SJCRH30 (cell line): Measurements from ENCODE around the gene CPT1B. TPM values are rescaled to one million over a fixed set of nuclear protein-coding genes. Genes with fewer than 3 reads are reported as not detected.

ENCODE experiments used
- DNase-seq, 2 experiments: peaks; one replicate each; pipeline ENCODE4 v3.0.0-alpha.2; 2015 to 2020
- H3K27ac ChIP-seq: fragments of 250-450 bp; sonication (Bioruptor Pico); 2 replicates; pipeline ENCODE4 v1.5.1; 2020; ENCODE audit warnings: mild to moderate bottlenecking, moderate library complexity
- H3K27me3 ChIP-seq: fragments of 250-450 bp; sonication (Bioruptor Pico); 2 replicates; pipeline ENCODE4 v1.5.1; 2020; ENCODE audit warnings: mild to moderate bottlenecking, moderate library complexity
- H3K36me3 ChIP-seq: fragments of 250-450 bp; sonication (Bioruptor Pico); 2 replicates; pipeline ENCODE4 v1.5.1; 2020; ENCODE audit warnings: mild to moderate bottlenecking, moderate library complexity
- H3K4me1 ChIP-seq: fragments of 250-450 bp; sonication (Bioruptor Pico); 2 replicates; pipeline ENCODE4 v1.5.1; 2020; ENCODE audit warnings: mild to moderate bottlenecking, moderate library complexity
- H3K4me3 ChIP-seq: fragments of 250-450 bp; sonication (Bioruptor Pico); 2 replicates; pipeline ENCODE4 v1.5.1; 2020; ENCODE audit warnings: mild to moderate bottlenecking, moderate library complexity
- H3K9me3 ChIP-seq: fragments of 250-450 bp; sonication (Bioruptor Pico); replicated peaks from 2 replicates; pipeline ENCODE4 v1.5.1; 2020; ENCODE audit warnings: mild to moderate bottlenecking, moderate library complexity
- total RNA-seq: library from RNA; depleted of rRNA; stranded (reverse); fragments of >200 nt; shearing (Covaris generic); gene quantifications from 2 replicates; pipeline ENCODE4 v1.2.3, GENCODE V29; 2014

Gene CPT1B
- total RNA-seq, 1 experiment from 2014 or later: 17.1 TPM

DNA sequence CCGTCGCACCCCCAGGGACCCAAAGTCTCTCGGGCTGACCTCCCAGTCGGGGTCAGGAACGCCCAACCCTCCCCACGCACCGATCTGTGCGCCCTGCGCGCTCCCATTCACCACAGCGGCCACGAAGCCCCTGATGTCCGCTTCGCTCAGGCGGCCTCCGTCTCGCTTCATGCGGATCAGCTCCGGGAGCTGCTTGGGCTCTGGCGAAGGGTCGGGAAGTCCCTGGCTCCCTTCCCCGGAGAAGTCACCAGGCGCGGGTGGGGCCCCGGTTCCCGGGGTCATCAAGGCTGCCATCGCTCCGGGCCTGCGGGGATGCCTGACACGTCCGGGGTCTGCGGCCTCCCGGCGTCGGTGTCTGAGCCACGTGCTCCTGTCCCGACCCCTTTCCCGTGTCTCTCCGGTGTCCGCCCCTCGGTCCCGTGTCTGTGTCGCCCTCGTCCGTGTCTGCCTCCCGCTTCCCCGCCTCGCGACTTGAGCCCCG is 48.8 kb downstream of the CPT1B start:
- H3K27me3 ChIP-seq: peaks cover 9% of the 10 kb centered on the region; the same call in 1 of the 2 replicates
- DNase-seq: no peak
- H3K9me3 ChIP-seq: no peaks in the 10 kb centered on the region
- H3K4me1 ChIP-seq: peaks cover 5% of the 10 kb centered on the region; the same call in 1 of the 2 replicates
- H3K27ac ChIP-seq: no peak overlapping the region
- no peak overlapping the region for H3K4me3 ChIP-seq
- H3K36me3 ChIP-seq: peaks cover 4% of the 10 kb centered on the region

DNA sequence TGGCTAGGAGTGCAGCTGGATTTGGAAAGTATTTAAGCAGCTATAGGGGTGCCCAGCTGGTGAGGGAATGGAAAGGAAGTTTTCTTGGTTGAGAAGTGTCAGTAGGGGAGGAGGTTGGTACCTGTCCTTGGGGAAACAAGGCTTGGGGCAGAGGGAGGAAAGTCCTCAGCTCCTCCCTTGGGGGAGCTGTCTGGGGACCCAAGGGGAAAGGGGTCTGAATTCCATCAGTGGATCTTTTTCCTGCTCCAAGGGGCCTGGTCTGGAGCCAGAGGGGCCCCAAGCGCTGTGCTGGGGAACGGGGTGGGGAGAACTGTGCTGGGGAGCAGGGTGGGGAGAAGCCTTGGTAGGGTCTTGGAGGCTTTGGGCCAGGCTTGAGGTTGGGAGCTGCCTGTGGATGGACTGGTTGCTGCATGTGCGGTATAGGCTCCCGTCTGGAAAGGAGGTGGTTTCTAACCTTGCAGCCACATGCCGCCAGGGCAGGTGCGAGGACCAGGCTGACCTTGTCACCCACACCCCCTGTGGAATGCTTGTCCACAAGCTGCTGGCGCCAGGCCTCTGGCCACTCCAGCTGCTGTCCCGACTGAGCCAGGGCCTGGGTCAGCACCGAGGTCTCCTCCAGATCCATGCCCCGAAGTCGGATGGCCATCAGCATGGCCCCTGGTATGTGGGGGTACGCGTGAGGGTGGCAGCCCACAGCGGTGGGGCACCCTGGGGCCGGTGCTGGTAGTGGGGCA is 49.4 kb downstream of the CPT1B start:
- H3K27me3 ChIP-seq: peaks cover 9% of the 10 kb centered on the region; the same call in 1 of the 2 replicates
- H3K4me1 ChIP-seq: peaks cover 6% of the 10 kb centered on the region; the same call in 1 of the 2 replicates
- no peak for DNase-seq
- no peak overlapping the region for H3K4me3 ChIP-seq
- no peaks in the 10 kb centered on the region for H3K9me3 ChIP-seq
- H3K36me3 ChIP-seq: peaks cover 10% of the 10 kb centered on the region
- no peak overlapping the region for H3K27ac ChIP-seq

DNA sequence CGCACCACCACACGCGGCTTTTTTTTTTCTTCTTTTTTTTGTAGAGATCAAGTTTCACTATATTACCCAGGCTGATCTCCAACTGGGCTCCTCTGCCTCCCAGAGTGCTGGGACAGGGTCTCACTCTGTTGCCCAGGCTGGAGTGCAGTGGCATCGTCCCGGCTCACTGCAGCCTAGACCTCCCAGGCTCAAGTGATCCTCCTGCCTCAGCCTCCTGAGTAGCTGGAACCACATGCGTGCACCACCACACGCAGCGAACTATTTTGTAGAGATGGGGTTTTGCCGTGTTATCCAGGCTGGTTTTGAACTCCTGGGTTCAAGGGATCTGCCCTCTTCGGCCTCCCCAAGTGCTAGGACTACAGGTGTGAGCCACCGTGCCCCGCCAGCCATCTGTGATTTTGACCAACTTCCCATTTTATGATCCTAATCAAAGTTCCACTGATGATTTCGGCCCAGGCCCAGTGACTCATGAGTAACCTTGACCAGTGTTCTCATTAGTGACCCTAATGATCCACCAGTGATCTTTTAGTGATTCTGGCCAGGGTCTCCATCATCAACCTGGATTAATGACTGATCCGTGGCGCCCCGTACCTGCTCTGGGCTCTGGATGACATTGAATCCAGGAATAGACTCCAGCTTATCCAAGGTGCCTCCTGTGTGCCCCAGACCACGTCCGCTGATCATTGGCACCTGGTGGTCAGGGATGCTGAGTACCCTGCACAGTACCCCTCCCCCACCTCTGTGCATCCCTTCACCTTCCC is 50.1 kb downstream of the CPT1B start:
- H3K27ac ChIP-seq: no peak overlapping the region
- peaks cover 4% of the 10 kb centered on the region; the same call in 1 of the 2 replicates for H3K27me3 ChIP-seq
- DNase-seq: no peak
- no peak overlapping the region for H3K4me3 ChIP-seq
- H3K36me3 ChIP-seq: peaks cover 16% of the 10 kb centered on the region
- H3K9me3 ChIP-seq: no peaks in the 10 kb centered on the region
- H3K4me1 ChIP-seq: peaks cover 4% of the 10 kb centered on the region; the same call in 1 of the 2 replicates

DNA sequence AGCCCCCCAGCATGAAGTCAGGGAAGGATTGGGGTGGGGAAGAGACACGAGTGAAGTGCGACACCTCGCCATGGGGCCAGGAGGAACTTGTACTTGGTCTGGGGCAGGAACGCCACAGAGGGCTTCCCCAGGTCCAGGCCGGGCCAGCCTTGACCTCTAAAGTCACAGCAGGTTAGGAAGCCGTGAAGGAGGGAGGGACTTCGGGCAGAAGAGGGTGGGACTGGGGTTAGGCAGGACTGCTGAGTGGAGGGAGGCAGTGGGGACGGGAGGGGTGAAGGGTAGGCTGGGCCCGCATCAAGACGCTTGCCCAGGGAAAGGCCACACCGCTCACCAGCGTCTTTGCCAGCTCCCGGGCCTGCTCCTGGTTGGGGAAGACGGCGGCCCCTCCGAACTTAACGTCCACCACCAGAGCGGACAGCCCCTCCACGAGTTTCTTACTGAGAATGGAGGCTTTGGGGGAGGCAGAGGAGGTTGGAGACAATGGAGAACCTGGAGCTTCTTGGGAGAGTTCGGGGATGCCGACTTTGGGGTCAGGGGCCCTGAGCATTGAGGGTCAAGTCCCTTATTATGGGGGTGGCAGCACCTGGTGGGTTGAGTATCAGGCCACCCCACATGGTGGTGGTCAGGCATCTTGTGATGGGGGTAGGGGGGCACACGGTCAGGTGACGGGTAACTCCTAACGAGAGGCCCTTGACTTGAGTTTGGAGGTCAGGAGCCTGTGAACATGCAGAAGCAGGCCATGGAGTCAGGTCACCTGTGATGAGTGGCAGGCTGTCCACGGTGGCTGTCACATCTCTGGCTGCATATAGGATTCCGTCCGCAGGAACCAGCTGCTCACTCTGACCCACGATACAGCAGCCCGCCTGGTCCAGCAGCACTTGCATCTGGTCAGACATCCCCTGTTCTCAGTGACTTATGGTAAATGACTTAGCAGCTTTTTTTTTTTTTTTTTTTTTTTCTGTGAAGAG is 51.1 kb downstream of the CPT1B start:
- Histone ChIP-seq H3K4me1 (peaks cover 4% of the 10 kb centered on the region; the same call in 1 of the 2 replicates), H3K27ac (peak overlapping the region; percentile 54; the same call in 1 of the 2 replicates), H3K36me3 (peaks cover 20% of the 10 kb centered on the region), H3K9me3 (no peaks in the 10 kb centered on the region), H3K27me3 (no peaks in the 10 kb centered on the region), H3K4me3 (peak overlapping the region; percentile 66)
- DNase-seq: peak; percentile 58 to 59

DNA sequence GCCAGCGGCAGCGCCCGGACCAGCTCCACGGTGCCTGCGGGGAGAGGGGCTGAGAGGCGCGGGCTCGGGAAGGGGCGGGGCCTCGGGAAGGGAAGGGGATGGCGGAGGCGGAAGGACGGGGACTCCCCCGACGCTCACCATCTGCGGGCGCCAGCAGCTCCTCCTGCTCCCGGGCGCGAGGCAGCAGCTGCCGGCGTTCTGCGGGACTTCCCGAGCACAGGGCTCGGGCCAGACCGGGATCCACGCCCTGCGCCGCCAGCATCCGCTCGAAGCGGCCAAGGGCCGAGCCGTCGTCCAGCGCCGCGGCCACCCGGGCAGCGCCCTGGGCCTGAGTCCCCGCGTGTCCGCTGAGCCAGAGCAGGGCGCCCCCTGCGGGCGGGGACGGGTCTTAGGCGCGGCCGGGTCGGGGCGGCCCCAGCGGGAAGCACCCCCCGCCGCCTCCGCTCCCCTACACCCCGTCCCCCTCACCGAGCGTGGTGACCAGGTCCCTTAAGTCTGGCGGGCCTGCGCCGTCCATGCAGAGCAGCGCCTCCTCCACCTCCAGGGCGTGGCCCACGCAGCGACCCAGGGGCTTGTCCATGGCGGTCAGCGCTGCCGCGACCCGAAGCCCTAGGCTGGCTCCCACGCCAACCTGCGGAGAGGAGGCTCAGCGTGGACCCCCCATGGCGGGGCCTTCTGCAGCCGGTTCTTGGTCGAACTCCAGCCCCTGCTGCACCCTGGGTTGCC is 52.0 kb downstream of the CPT1B start:
- Histone ChIP-seq H3K4me1 (peaks cover 4% of the 10 kb centered on the region; the same call in 1 of the 2 replicates), H3K4me3 (peak overlapping the region; percentile 66), H3K27me3 (no peaks in the 10 kb centered on the region), H3K27ac (peak overlapping the region; percentile 54), H3K9me3 (no peaks in the 10 kb centered on the region), H3K36me3 (peaks cover 28% of the 10 kb centered on the region)
- peak; percentile 94 for DNase-seq

DNA sequence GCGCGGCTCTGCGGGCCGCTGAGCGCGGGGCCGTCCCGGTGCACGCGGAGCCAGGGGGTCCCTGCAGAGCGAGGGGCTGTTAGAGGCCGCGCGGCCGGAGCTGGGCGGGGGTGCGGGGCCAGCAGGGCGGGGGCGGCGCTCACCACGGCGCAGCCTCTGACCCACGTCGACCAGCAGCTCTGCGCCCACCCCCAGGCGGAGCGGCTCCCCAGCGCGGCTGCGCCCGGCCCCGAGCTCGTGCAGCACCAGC is 52.4 kb downstream of the CPT1B start:
- H3K27ac ChIP-seq: peak overlapping the region; percentile 54; the same call in 1 of the 2 replicates
- no peaks in the 10 kb centered on the region for H3K27me3 ChIP-seq
- peak overlapping the region; percentile 66 for H3K4me3 ChIP-seq
- H3K36me3 ChIP-seq: peaks cover 31% of the 10 kb centered on the region
- no peaks in the 10 kb centered on the region for H3K9me3 ChIP-seq
- peaks cover 4% of the 10 kb centered on the region; the same call in 1 of the 2 replicates for H3K4me1 ChIP-seq
- no peak for DNase-seq

DNA sequence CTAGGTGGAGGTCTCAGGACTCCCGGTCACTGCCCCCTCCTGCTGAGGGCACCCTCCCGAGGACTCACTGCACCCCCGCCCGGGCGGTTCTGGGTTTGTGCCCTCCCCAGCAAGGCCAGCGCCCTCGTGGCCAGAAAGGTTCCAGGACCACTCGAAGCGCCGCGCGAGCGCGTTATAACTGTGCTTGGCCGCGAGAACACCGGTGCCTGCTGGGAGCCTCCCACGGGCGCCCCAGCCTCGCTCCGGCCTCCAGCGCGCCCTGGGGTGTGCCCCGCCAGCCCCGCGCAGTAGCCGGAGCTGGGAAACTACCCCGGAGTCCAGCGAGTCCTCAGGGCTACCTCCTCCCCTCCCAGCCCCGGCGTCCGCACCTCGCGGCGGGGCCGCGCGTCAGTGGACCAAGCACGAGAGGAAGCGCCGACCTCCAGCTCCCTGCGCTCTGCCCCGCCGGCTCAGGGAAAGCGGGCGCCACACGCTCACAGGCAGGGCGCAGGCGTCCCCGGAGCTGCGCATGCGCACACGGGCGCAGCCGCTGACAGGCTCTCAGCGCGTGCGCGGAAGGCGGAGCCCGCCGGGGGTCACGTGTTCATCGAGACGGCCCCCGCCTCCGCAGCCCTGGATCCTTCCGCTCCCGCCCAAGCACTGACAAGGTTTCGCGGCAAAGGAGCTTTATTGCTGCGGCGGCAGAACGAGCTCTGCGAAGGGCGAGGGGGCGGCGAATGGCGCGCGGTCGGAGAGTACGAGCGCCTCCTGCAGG is 52.9 kb downstream of the CPT1B start, which contains the start of gene SCO2:
Gene SCO2, minus strand, starts transcription at position 495 of the 754 bp plus-strand sequence. CDS start 1,187 bp downstream, outside the sequence.
- Histone ChIP-seq H3K27me3 (no peaks in the 10 kb centered on the region), H3K4me3 (peak within 1 kb of the TSS; percentile 66), H3K9me3 (no peaks in the 10 kb centered on the region), H3K27ac (peak within 1 kb of the TSS; percentile 54), H3K36me3 (peaks cover 36% of the 10 kb centered on the region), H3K4me1 (peaks cover 4% of the 10 kb centered on the region; the same call in 1 of the 2 replicates)
- DNase-seq: peak; percentile 99

DNA sequence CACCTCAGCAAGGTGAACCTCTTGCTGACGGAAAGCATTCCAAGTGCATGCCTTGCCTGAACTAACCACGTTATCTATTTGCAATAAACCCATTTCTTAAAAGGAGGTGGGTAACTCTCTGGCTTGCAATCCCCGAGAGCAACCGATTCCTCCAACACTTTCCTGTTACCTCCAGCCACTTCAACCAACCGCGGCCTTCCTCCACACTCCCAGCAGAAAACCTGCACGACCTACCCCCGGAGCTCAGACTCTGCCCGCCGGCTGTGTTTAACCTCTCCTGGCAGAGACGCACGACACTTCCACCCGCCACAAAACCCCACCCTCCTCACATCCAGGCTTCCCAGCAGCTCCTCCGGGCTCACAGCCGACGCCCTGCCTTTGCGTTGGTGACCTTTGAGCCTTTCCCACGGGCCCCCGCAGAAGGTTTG is 53.5 kb downstream of the CPT1B start:
- DNase-seq: peak in 1 of 2 experiments; percentile 28
- peak overlapping the region; percentile 54 for H3K27ac ChIP-seq
- peaks cover 42% of the 10 kb centered on the region for H3K36me3 ChIP-seq
- no peaks in the 10 kb centered on the region for H3K9me3 ChIP-seq
- H3K27me3 ChIP-seq: no peaks in the 10 kb centered on the region
- H3K4me3 ChIP-seq: peak overlapping the region; percentile 66
- peaks cover 4% of the 10 kb centered on the region; the same call in 1 of the 2 replicates for H3K4me1 ChIP-seq

DNA sequence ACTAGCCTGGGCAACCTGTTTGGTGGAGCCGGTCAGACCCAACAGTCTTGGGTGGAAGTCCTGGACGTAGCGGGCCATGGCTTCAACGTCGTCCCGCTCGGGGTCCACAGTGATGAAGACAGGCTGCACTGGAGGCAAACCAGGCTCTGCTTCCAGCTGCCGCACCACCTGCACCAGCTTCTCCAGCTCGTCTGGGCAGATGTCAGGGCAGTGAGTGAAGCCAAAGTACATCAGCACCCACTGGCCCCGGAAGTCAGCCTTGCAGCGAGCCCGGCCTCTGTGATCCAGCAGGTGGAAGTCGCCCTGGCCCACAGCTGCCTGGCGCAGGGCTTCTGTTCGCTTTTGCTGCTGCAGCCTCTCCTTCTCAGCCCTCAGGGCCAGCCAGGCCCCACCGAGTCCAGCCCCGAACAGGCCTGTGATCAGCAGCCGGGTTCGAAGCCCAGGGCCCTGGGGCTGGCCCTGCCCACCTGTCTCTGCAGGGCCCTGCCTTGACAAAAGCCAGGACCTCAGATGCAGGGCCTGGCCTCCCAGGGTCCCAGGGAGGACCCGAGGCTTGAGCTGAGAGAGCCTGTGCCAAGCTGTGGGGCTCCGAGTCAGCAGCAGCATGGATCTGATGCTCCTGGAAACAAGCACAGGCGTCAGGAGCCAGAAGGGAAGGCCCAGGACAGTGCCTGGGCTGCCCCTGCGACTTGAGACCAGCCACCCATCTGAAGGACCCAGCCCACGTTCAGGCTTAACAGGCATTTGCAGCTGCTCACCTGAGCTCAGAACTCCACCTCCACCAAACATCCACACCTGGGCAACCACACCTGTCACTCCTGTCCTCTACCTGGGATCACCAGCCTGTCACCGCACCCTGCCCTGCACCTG is 54.2 kb downstream of the CPT1B start:
- peak in 1 of 2 experiments; percentile 13 for DNase-seq
- H3K27me3 ChIP-seq: no peaks in the 10 kb centered on the region
- H3K4me3 ChIP-seq: peak overlapping the region; percentile 66; the same call in 1 of the 2 replicates
- H3K4me1 ChIP-seq: peaks cover 4% of the 10 kb centered on the region; the same call in 1 of the 2 replicates
- no peak overlapping the region for H3K27ac ChIP-seq
- no peaks in the 10 kb centered on the region for H3K9me3 ChIP-seq
- H3K36me3 ChIP-seq: peaks cover 48% of the 10 kb centered on the region

DNA sequence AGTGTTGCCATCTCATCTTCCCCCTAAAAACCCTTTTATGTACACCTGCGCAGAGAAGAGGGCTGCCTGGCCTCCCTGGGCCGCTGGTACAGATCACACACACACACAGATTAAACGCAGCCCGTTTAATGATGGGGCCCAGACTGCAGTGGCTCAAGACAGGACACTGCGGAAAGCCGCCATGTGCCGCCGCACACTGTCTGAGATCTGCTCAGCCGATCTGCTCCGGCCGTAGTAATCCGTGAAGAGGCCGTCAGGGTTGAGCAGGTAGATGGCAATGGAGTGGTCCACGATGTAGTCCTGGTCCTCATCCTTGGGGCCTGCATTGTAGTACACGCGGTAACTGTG is 54.8 kb downstream of the CPT1B start:
- no peaks in the 10 kb centered on the region for H3K27me3 ChIP-seq
- no peaks in the 10 kb centered on the region for H3K9me3 ChIP-seq
- H3K4me1 ChIP-seq: peaks cover 4% of the 10 kb centered on the region; the same call in 1 of the 2 replicates
- no peak for DNase-seq
- H3K27ac ChIP-seq: no peak overlapping the region
- H3K4me3 ChIP-seq: no peak overlapping the region
- peaks cover 55% of the 10 kb centered on the region for H3K36me3 ChIP-seq

DNA sequence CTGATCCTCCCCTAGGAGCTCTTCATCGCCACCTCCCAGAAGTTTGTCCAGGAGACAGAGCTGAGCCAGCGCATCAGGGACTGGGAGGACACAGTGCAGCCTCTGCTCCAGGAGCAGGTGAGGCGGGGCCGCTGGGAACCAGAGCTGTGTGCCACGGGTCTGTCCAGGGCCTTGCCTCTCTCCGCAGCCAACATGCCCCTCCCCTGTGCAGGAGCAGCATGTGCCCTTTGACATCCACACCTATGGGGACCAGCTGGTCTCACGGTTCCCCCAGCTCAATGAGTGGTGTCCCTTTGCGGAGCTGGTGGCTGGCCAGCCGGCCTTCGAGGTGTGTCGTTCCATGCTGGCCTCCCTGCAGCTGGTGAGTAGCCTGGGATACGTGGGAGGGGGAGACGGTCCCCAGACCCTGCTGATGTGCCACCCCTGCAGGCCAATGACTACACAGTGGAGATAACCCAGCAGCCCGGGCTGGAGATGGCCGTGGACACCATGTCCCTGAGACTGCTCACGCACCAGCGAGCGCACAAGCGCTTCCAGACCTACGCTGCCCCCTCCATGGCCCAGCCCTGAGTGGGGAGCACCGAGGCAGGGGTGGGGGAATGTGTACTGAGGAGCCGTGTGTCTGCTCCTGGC is 55.3 kb downstream of the CPT1B start:
- DNase-seq: no peak
- no peaks in the 10 kb centered on the region for H3K9me3 ChIP-seq
- no peaks in the 10 kb centered on the region for H3K27me3 ChIP-seq
- H3K4me3 ChIP-seq: no peak overlapping the region
- peaks cover 60% of the 10 kb centered on the region for H3K36me3 ChIP-seq
- H3K27ac ChIP-seq: no peak overlapping the region
- peaks cover 4% of the 10 kb centered on the region; the same call in 1 of the 2 replicates for H3K4me1 ChIP-seq
